HS-5 (cell line): Measurements from ENCODE around the gene NPIPB13.
"Not testable (repeated sequence)": the region's sequence is repeated elsewhere in the genome, so short reads cannot be mapped to it uniquely, and the experiment has no call there.

Source experiments
- DNase-seq: peaks from one replicate; pipeline ENCODE4 v3.0.0-alpha.2; 2012; ENCODE audit warnings: low read depth

The NPIPB13 gene

GRCh38 chr16:30248379-30248778 lies at the start of gene NPIPB13:
Gene NPIPB13 (minus strand): TSS chr16:30248479. CDS start chr16:30245573, 2,906 bp downstream.
- not testable (repeated sequence) for DNase-seq

GRCh38 chr16:30282357-30282756 lies 34.1 kb upstream of the NPIPB13 start:
- DNase-seq = not testable (repeated sequence)

- not testable (repeated sequence) for DNase-seq
These were observed 30.2 kb upstream of the NPIPB13 start for GRCh38 chr16:30278523-30278922.

GRCh38 chr16:30217082-30217481 lies 31.2 kb downstream of the NPIPB13 start:
- not testable (repeated sequence) for DNase-seq

- not testable (repeated sequence) for DNase-seq
These were observed 36.9 kb downstream of the NPIPB13 start for GRCh38 chr16:30211414-30211813.

- not testable (repeated sequence) for DNase-seq
These were observed 39.2 kb downstream of the NPIPB13 start for GRCh38 chr16:30209032-30209431.

GRCh38 chr16:30207063-30207704 lies 41.1 kb downstream of the NPIPB13 start:
- not testable (repeated sequence) for DNase-seq

- not testable (repeated sequence) for DNase-seq
These were observed 42.0 kb downstream of the NPIPB13 start for GRCh38 chr16:30206252-30206651.

- not testable (repeated sequence) for DNase-seq
These were observed 42.6 kb downstream of the NPIPB13 start for GRCh38 chr16:30205541-30206236.

- not testable (repeated sequence) for DNase-seq
These were observed 48.5 kb downstream of the NPIPB13 start for GRCh38 chr16:30199608-30200343.

- DNase-seq = not testable (repeated sequence)
These were observed 49.2 kb downstream of the NPIPB13 start, which contains the start of gene SULT1A3 for GRCh38 chr16:30199049-30199448. Gene SULT1A3 (plus strand): TSS chr16:30199255. CDS start chr16:30200729, 1,474 bp downstream.
